ENCODE results near the gene TBCD.

- TF ChIP-seq EZH2 (IDR thresholded peaks at IDR 0.05) (no peak), POLR2AphosphoS5 (IDR thresholded peaks at IDR 0.05; ENCODE audit: borderline replicate concordance, low read depth, low read length) (no peak), FOXP2 (optimal IDR thresholded peaks at IDR 0.05; ENCODE audit: control extremely low read depth, extremely low read length, insufficient read depth) (no peak)
Measured at GRCh38 chr17:82865774-82866395, 114.0 kb downstream of the TBCD start.
